ENCODE results near the gene C10orf90. TPM values are rescaled to one million over a fixed set of nuclear protein-coding genes. Genes with fewer than 3 reads are reported as not detected.

The C10orf90 gene
- total and polyA plus RNA-seq, 12 donors: 0.04 to 0.36 TPM; not detected in 10

DNA sequence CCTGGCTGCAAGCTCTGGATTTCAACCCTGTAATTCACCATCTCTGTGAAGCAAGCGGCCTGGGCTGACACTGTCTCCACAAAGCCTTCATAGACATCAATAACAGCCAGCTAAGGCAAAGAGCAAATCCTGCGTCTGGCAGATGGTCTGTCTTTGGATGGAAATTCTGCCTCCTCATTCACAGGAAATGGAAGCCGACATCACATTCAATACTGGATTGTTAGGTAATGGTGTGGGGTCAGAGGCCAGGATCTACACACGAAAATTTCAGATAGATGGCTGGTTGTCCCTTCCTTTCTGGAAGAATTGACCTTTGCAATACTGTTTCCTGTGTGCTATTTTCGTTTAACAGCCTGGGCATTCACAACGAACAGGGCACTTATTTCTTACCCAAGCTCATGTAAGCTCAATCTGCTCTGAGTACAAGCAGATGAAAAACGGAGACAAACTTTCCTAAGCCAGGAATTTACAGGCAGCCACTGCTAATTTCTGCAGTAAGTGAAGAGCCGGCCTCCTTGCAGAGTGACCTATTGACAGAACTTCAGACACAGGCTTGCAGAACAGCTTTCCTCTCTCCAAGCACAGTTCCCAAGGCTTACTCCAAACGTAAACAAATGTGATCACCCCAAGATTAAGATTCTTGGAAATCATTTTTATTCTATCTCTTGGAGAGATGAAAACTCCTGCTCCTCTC lies 279.2 kb downstream of the C10orf90 start:
- Histone ChIP-seq H3K4me1 (peaks cover 3 to 23% (median 6%) of the 10 kb centered on the region in 9 donors), H3K27ac (peak overlapping the region in 4 of 10 donors; percentile 9 to 48 (median 20)), H3K9me3 (peaks cover 0 to 9% (median 0%) of the 10 kb centered on the region in 11 donors), H3K36me3 (no peaks in the 10 kb centered on the region), H3K27me3 (peaks cover 0 to 42% (median 37%) of the 10 kb centered on the region in 7 donors), H3K4me3 (no peak overlapping the region)
- peak in 1 of 8 donors; percentile 16 for ATAC-seq
- 35% methylated on average over 9 of the region's 9 CpGs for WGBS, 2 donors
- no peak for DNase-seq
- TF ChIP-seq, protein P1, sequence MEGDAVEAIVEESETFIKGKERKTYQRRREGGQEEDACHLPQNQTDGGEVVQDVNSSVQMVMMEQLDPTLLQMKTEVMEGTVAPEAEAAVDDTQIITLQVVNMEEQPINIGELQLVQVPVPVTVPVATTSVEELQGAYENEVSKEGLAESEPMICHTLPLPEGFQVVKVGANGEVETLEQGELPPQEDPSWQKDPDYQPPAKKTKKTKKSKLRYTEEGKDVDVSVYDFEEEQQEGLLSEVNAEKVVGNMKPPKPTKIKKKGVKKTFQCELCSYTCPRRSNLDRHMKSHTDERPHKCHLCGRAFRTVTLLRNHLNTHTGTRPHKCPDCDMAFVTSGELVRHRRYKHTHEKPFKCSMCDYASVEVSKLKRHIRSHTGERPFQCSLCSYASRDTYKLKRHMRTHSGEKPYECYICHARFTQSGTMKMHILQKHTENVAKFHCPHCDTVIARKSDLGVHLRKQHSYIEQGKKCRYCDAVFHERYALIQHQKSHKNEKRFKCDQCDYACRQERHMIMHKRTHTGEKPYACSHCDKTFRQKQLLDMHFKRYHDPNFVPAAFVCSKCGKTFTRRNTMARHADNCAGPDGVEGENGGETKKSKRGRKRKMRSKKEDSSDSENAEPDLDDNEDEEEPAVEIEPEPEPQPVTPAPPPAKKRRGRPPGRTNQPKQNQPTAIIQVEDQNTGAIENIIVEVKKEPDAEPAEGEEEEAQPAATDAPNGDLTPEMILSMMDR (IDR thresholded peaks at IDR 0.05): no peak
- intact Hi-C loops (cut with DNase I): loop anchor here in 1 of 10 donors (5.0 kb wide), 1 partner anchor 116 kb away; no protein-coding TSS in a partner anchor

DNA sequence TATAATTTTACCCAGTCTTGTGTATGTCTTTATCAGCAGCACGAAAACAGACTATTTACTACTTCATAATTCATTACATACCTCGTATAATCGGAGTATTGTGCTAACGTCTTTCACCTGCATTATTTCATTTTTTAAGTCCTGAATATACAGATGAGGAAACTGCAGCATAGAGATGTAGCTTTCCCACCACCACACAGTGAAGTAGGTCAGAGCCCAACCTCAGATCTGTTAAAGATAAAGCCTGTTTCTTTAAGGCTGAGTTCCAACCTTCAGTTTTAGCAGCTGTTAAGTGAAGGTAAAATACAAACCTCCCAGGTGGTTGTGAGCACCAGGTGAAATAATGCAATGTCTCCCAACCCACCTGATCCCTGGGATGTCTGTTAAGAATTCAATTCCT lies 280.2 kb downstream of the C10orf90 start:
- no peak overlapping the region for H3K4me3 ChIP-seq
- H3K4me1 ChIP-seq: peaks cover 3 to 23% (median 6%) of the 10 kb centered on the region in 9 donors
- intact Hi-C loops (cut with DNase I): loop anchor here in 1 of 10 donors (5.0 kb wide), 1 partner anchor 117 kb away; no protein-coding TSS in a partner anchor
- peaks cover 0 to 52% (median 45%) of the 10 kb centered on the region in 7 donors for H3K27me3 ChIP-seq
- no peak for DNase-seq
- H3K9me3 ChIP-seq: peaks cover 0 to 9% (median 0%) of the 10 kb centered on the region in 11 donors
- WGBS, 2 donors: 90 to 92% methylated on average over 4 of the region's 4 CpGs
- ATAC-seq: no peak
- TF ChIP-seq, protein P1 (IDR thresholded peaks at IDR 0.05): no peak
- peak overlapping the region in 1 of 10 donors; percentile 48 for H3K27ac ChIP-seq
- no peaks in the 10 kb centered on the region for H3K36me3 ChIP-seq

DNA sequence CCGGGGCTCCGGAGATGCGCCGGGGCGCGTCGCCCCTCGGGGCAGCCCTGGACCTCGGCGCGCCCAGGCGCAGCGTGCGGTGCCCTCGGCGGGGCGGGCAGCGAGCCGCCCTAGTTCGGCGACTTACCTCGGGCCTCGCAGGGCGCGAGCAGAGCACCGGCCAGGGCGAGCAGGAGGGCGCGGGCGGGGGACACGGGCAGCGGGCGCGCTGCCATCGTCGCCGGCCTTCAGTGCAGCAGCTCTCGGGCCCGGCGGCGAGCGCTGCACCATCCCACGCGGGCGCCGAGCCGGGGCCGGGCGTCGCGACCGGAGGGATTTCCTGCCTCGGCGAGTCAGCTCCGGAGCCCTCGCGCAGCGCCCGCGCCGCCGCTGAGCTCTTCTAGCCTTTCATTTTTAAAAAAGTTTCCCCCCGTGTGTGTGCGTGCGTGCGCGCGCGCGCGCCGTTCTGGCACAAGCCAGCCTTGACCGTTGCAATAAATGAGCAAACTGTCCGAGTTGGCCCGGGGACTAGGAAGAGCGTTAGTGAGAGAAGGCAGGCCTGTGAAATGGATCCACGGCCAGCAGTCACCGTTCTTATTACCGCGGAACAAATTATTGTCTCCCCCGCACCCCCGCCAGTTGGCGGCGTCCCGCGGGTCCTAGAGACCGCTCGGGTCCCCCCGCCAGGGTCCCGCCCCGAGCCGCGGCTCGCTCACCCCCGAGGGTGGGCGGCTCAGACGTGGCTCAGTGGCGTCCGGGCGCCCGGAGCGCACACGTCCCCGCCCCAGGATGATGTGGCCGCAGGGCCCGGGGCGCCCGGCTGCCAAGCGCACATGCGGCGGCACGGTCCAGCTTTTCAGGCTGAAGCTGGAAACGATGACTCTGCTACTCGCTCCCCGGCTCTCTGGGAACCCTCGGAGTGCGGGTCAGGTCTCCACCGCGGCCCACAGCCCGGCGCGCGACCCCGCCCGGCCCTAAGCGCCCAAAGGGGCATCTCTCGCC lies 282.3 kb downstream of the C10orf90 start, which contains the start of gene ADAM12:
Gene ADAM12 (minus strand): TSS at position 547 of the 981 bp plus-strand sequence. CDS start 332 bp downstream, at position 215.
- Histone ChIP-seq H3K9me3 (peaks cover 0 to 16% (median 0%) of the 10 kb centered on the region in 11 donors), H3K27ac (peak within 1 kb of the TSS in 5 of 10 donors; percentile 13 to 78 (median 51)), H3K36me3 (no peaks in the 10 kb centered on the region), H3K4me1 (peaks cover 3 to 23% (median 6%) of the 10 kb centered on the region in 9 donors), H3K4me3 (peak within 1 kb of the TSS; percentile 18 to 62 (median 52)), H3K27me3 (peaks cover 0 to 68% (median 55%) of the 10 kb centered on the region in 7 donors)
- peak; percentile 29 to 80 (median 58) for ATAC-seq
- intact Hi-C loops (cut with DNase I): loop anchor here in 7 of 10 donors (2.0 to 10.0 kb wide), 4 partner anchors 114 to 406 kb away; no protein-coding TSS in a partner anchor
- TF ChIP-seq, protein P1 (IDR thresholded peaks at IDR 0.05): no peak
- 4 to 7% methylated on average over 104 to 127 of the region's 127 CpGs for WGBS, 2 donors
- DNase-seq: peak; percentile 30 to 34

Data from heart right ventricle (tissue), 16 donors.